Activated naive CD4-positive, alpha-beta T cell treated with anti-CD3 and anti-CD28 coated beads, Interleukin-2, amount 50 U/mL, for 24 hours (primary cell): ENCODE data around the gene TM9SF4.
A peak's percentile ranks its signal among the peaks of the same experiment; 100 is the strongest.
"Not testable (repeated sequence)": the region's sequence is repeated elsewhere in the genome, so short reads cannot be mapped to it uniquely, and the experiment has no call there.

Experiments
- H3K27ac Mint-ChIP-seq: one replicate; pipeline ENCODE4 v1.8.0; 2021; ENCODE audit warnings: mild to moderate bottlenecking, mixed read lengths
- H3K27me3 Mint-ChIP-seq: one replicate; pipeline ENCODE4 v1.8.0; 2021; ENCODE audit warnings: mixed read lengths
- H3K36me3 Mint-ChIP-seq: one replicate; pipeline ENCODE4 v1.8.0; 2021; ENCODE audit warnings: mixed read lengths
- H3K4me1 Mint-ChIP-seq: one replicate; pipeline ENCODE4 v1.8.0; 2021; ENCODE audit warnings: mixed read lengths
- H3K4me3 Mint-ChIP-seq: one replicate; pipeline ENCODE4 v1.8.0; 2021; ENCODE audit warnings: mild to moderate bottlenecking, mixed read lengths
- H3K9me3 Mint-ChIP-seq: one replicate; pipeline ENCODE4 v1.8.0; 2021; ENCODE audit warnings: mixed read lengths

The TM9SF4 gene

DNA sequence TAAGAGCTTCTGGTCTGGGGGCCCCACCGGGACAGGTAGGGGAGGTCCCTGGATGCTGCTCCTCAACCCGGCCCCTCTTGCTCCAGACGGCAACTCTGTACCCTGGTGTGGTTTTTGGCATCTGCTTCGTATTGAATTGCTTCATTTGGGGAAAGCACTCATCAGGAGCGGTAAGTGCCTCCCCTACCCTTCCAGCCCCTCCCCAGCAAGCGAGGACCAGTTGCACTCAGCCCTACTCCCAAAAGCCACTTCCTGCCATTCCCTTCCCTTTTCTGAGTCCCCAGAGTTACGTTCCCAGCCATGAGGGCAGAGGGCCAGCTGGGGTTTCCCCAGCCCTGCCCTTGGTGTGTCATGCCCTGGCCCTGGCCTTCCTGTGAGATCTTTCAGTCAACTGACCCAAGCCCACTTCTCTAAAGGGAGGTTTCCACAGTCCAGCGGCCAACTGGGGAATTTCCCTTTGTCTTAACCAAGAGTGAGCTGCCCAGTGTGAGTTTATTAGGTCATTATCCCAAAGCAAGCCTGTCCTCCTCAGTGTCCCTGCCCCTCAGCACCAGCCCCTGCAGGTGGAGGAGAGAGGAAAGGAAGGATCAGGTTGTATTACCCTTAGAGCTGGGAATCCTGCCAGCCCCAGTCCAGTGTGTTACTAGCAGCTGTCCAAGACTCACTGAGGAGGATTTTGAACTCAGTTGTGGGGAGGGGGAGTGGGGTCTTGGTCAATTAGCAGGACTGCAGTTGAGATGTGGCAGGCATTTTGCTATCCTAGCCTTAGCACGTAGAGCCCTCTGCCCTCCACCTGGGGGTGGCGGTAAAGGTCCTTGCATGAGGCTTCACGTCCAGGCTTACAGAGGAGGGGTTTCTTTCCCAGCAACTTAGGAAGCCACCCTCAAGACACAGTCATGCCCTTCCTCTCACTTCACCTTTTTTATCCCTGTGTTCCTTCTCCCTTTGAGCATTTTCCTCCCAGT is 45.8 kb downstream of the TM9SF4 start:
- Mint-ChIP-seq H3K4me1 (peaks cover 3% of the 10 kb centered on the region), H3K9me3 (no peaks in the 10 kb centered on the region)

GRCh38 chr20:32157611-32158010 is 48.1 kb downstream of the TM9SF4 start:
- Mint-ChIP-seq H3K4me3 (no peak overlapping the region), H3K4me1 (peaks cover 3% of the 10 kb centered on the region), H3K27me3 (no peaks in the 10 kb centered on the region), H3K27ac (peak overlapping the region; percentile 5), H3K36me3 (peaks cover 19% of the 10 kb centered on the region), H3K9me3 (no peaks in the 10 kb centered on the region)

More for the DNA sequence above, 45.8 kb downstream of the TM9SF4 start:
- Mint-ChIP-seq H3K27ac (peak overlapping the region; percentile 68), H3K36me3 (peaks cover 14% of the 10 kb centered on the region), H3K27me3 (no peaks in the 10 kb centered on the region), H3K4me3 (no peak overlapping the region)

- no peak overlapping the region for H3K27ac Mint-ChIP-seq
- no peaks in the 10 kb centered on the region for H3K9me3 Mint-ChIP-seq
- peaks cover 3% of the 10 kb centered on the region for H3K4me1 Mint-ChIP-seq
- no peak overlapping the region for H3K4me3 Mint-ChIP-seq
- H3K36me3 Mint-ChIP-seq = peaks cover 17% of the 10 kb centered on the region
- no peaks in the 10 kb centered on the region for H3K27me3 Mint-ChIP-seq
These were observed 48.8 kb downstream of the TM9SF4 start for GRCh38 chr20:32158351-32158750.

- Mint-ChIP-seq H3K36me3 (peaks cover 17% of the 10 kb centered on the region), H3K9me3 (no peaks in the 10 kb centered on the region), H3K27me3 (no peaks in the 10 kb centered on the region), H3K4me1 (peaks cover 3% of the 10 kb centered on the region), H3K4me3 (no peak overlapping the region), H3K27ac (no peak overlapping the region)
These were observed 49.6 kb downstream of the TM9SF4 start for GRCh38 chr20:32158943-32159660.

DNA sequence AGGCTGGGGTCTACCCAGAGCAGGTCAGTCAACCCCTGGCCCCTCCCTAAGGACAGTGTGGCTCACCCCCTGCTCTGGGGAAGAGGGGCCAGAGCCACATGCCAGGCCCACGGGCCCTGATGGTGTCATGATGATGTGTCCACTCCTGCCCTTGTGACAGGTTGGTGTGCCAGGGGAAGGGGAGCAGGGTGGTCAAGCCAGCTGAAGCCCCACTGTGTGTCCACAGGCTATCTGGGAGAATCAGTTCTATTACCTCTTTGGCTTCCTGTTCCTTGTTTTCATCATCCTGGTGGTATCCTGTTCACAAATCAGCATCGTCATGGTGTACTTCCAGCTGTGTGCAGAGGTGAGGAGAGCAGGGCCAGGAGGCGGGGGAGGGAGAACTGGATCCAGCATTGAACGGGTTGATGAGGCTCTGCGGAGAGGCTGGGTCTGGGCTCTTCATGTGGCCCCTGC is 50.3 kb downstream of the TM9SF4 start:
- no peaks in the 10 kb centered on the region for H3K9me3 Mint-ChIP-seq
- H3K4me1 Mint-ChIP-seq = peaks cover 3% of the 10 kb centered on the region
- H3K4me3 Mint-ChIP-seq = no peak overlapping the region
- H3K27ac Mint-ChIP-seq = no peak overlapping the region
- H3K36me3 Mint-ChIP-seq = peaks cover 16% of the 10 kb centered on the region
- no peaks in the 10 kb centered on the region for H3K27me3 Mint-ChIP-seq

DNA sequence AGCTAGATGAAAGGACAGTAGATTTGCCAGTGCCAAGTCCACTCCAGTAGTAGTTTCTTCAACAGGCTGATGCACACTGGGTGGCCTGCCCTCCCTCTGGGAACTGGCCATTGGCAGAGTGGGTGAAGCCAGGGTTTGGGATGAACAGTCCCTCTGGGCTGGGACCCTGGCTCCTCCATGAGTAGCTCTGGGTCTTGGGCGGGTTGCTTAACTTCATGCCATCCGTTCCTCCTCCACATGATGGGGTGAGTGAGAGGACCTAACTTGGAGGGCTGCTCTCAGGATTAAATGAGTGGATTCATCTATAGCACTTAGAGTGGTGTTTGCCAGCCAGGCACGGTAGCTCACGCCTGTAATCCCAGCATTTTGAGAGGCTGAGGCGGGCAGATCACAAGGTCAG is 50.8 kb downstream of the TM9SF4 start:
- H3K27ac Mint-ChIP-seq = no peak overlapping the region
- no peaks in the 10 kb centered on the region for H3K4me1 Mint-ChIP-seq
- H3K4me3 Mint-ChIP-seq = no peak overlapping the region
- no peaks in the 10 kb centered on the region for H3K27me3 Mint-ChIP-seq
- H3K9me3 Mint-ChIP-seq = no peaks in the 10 kb centered on the region
- peaks cover 13% of the 10 kb centered on the region for H3K36me3 Mint-ChIP-seq

DNA sequence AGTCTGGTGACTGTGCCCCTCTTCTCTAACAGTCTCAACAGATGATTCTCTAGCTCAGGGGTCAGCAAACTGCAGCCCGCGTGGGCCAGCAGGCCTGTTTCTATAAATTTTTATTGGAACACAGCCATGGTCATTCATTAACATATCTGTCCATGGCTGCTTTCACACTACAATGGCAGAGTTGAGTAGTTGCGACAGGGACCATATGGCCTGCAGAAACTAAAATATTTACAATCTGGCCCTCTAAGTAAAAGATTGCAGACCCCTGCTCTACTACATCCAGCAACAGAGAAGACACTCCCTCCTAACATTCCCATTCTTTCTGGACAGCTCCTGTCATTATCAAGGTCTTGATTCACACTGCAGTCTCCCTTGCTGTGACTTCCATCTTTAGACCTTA is 52.8 kb downstream of the TM9SF4 start:
- Mint-ChIP-seq H3K27me3 (no peaks in the 10 kb centered on the region), H3K27ac (no peak overlapping the region), H3K36me3 (peaks cover 19% of the 10 kb centered on the region), H3K4me1 (no peaks in the 10 kb centered on the region), H3K4me3 (no peak overlapping the region), H3K9me3 (no peaks in the 10 kb centered on the region)

GRCh38 chr20:32163951-32164350 is 54.4 kb downstream of the TM9SF4 start:
- Mint-ChIP-seq H3K27me3 (no peaks in the 10 kb centered on the region), H3K36me3 (peaks cover 17% of the 10 kb centered on the region), H3K9me3 (no peaks in the 10 kb centered on the region), H3K4me1 (no peaks in the 10 kb centered on the region), H3K27ac (no peak overlapping the region), H3K4me3 (no peak overlapping the region)

- H3K36me3 Mint-ChIP-seq = peaks cover 17% of the 10 kb centered on the region
- H3K4me1 Mint-ChIP-seq = no peaks in the 10 kb centered on the region
- no peak overlapping the region for H3K27ac Mint-ChIP-seq
These were observed 55.6 kb downstream of the TM9SF4 start for GRCh38 chr20:32164984-32165735.

GRCh38 chr20:32165836-32166545 is 56.5 kb downstream of the TM9SF4 start:
- Mint-ChIP-seq H3K27me3 (no peaks in the 10 kb centered on the region), H3K27ac (no peak overlapping the region), H3K4me1 (no peaks in the 10 kb centered on the region), H3K36me3 (peaks cover 16% of the 10 kb centered on the region), H3K4me3 (no peak overlapping the region), H3K9me3 (no peaks in the 10 kb centered on the region)

More at GRCh38 chr20:32164984-32165735, 55.6 kb downstream of the TM9SF4 start:
- Mint-ChIP-seq H3K4me3 (no peak overlapping the region), H3K27me3 (no peaks in the 10 kb centered on the region), H3K9me3 (no peaks in the 10 kb centered on the region)

DNA sequence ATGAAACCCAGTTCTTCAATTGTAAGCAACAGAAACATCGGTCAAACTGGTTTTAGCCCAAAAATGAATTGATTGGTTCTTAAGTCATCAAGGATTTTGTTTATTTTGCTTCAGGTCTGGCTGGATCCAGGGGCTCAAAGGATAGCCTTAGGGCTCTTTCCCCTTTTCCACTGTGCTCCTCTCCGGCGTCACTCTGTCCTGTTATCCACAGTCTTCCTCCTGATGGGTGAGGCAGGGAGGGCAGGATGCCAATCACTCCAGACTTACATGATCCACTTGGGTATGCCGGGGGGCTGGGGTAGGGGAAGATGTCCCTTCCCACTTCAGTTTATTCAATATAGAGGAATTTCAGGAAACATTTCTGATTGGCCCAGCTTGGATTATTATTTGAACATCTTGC is 58.0 kb downstream of the TM9SF4 start:
- Mint-ChIP-seq H3K27me3 (no peaks in the 10 kb centered on the region), H3K36me3 (peaks cover 9% of the 10 kb centered on the region), H3K4me3 (no peak overlapping the region), H3K4me1 (no peaks in the 10 kb centered on the region), H3K27ac (peak overlapping the region; percentile 68), H3K9me3 (no peaks in the 10 kb centered on the region)

- Mint-ChIP-seq H3K9me3 (no peaks in the 10 kb centered on the region), H3K4me3 (no peak overlapping the region), H3K27ac (no peak overlapping the region), H3K36me3 (peaks cover 9% of the 10 kb centered on the region), H3K27me3 (no peaks in the 10 kb centered on the region), H3K4me1 (no peaks in the 10 kb centered on the region)
These were observed 58.8 kb downstream of the TM9SF4 start for GRCh38 chr20:32168184-32168910.

DNA sequence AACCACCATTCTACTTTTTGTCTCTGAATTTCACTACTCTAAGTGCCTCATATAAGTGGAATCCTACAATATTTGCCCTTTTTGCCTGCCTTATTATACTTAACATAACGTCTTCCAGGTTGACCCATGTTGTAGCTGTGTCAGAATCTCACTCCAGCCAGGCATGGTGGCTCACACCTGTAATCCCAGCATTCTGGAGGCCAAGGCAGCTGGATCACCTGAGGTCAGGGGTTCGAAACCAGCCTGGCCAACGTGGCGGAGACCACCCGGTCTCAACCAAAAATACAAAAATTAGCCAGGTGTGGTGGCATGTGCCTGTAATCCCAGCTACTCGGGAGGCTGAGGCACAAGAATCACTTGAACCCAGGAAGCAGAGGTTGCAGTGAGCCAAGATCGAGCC is 68.2 kb downstream of the TM9SF4 start:
- H3K9me3 Mint-ChIP-seq, H3K27me3 Mint-ChIP-seq, H3K4me1 Mint-ChIP-seq, H3K4me3 Mint-ChIP-seq, H3K36me3 Mint-ChIP-seq: not testable (repeated sequence)
- peak overlapping the region; percentile 2 for H3K27ac Mint-ChIP-seq

DNA sequence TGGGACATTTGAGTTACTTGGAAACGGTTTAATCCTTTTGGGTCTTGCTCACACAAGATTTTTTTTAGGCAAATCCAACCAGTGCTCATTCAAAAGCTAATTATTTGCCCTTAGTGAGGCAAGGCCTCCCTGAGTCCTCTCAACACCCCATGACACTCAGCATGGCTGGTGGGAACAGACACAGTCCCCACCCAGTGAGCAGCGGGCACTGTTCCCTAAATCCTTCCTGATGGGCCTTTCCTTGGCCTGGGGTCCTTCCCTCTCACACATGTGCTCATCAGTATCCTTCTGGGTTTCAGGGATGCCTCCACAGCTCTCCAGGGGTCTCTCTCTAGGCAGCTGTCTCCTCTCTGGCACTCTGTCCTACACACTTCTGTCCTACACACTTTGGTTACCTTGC is 70.0 kb downstream of the TM9SF4 start:
- Mint-ChIP-seq H3K4me3 (no peak overlapping the region), H3K27me3 (no peaks in the 10 kb centered on the region), H3K4me1 (no peaks in the 10 kb centered on the region), H3K9me3 (no peaks in the 10 kb centered on the region), H3K27ac (no peak overlapping the region), H3K36me3 (peaks cover 1% of the 10 kb centered on the region)
